NCI-H2081 (cell line): ENCODE data around the gene TOR1A.

Experiments used
- DNase-seq, 2 experiments: peaks; one replicate each; lab custom pipeline; 2025; lab: John Stamatoyannopoulos, UW

Gene TOR1A, protein sequence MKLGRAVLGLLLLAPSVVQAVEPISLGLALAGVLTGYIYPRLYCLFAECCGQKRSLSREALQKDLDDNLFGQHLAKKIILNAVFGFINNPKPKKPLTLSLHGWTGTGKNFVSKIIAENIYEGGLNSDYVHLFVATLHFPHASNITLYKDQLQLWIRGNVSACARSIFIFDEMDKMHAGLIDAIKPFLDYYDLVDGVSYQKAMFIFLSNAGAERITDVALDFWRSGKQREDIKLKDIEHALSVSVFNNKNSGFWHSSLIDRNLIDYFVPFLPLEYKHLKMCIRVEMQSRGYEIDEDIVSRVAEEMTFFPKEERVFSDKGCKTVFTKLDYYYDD

DNA sequence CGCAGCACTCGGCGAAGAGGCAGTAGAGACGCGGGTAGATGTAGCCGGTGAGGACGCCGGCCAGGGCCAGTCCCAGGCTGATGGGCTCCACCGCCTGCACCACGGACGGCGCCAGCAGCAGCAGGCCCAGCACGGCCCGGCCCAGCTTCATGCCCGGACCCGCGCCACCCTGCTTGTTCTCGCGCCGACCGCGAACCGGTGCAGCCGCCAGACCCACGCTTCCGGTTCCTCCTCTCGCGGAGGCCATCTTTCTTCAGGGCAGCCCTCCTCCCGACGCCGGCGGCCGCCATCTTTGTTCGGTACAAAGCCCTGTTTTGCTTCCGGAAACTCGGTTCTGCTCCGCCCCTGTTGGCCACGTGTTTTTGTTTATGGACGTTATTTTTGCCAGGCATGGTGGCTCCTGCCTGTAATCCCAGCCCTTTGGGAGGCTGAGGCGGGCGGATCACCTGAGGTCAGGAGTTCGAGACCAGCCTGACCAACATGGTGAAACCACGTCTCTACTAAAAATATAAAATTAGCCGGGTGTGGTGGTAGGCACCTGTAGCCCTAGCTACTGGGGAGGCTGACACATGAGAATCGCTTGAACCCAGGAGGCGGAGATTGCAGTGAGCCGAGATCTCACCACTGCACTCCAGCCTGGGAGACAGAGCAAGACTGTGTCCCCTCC lies at the start of gene TOR1A:
Gene TOR1A, minus strand, starts transcription at position 202 of the 667 bp plus-strand sequence. Its CDS starts 51 bp downstream, at position 151.
- DNase-seq = peak; percentile 91 to 94

GRCh38 chr9:129871046-129871445 lies 47.1 kb upstream of the TOR1A start:
- DNase-seq = no peak

DNA sequence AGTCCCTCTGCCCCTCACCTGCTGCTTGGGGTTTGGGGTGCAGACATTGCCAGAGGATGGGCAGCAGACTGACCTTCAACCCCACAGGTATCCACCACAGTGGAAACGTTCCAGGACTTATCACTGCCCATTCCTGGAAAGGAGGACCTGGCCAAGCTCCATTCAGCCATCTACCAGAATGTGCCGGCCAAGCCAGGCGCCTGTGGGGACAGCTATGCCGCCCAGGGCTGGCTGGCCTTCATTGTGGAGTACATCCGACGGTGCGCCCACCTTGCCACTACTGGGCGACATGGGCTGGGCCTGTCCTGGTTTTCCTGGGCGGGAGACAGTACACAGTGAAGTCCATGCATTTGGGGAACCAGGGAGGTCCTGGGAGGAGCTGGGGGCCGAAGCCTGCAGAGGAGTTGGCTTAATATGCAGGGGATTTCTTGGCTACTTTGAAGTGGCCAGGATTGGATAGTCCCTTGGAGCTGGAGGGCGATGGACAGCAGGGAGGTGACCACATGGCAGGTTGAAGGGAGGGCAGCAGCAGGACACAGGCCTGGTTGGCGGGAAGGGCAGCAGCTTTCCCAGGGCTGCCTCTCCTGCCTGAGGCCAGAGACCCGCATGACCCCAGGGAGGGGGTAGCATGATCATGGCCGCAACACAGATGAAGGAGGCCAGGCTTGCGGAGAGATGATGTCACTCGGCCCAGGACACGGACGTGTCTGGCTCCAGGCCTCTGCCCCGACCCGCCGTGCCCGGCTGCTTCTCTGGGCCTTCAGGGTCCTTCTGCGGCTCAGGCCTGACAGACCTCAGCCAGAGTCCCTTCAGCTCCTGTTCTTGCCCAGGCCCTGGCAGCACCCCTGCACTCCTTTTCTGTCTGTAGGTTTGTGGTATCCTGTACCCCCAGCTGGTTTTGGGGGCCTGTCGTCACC lies 45.9 kb upstream of the TOR1A start:
- no peak for DNase-seq

- no peak for DNase-seq
These were observed 45.0 kb upstream of the TOR1A start for GRCh38 chr9:129868872-129869486.

DNA sequence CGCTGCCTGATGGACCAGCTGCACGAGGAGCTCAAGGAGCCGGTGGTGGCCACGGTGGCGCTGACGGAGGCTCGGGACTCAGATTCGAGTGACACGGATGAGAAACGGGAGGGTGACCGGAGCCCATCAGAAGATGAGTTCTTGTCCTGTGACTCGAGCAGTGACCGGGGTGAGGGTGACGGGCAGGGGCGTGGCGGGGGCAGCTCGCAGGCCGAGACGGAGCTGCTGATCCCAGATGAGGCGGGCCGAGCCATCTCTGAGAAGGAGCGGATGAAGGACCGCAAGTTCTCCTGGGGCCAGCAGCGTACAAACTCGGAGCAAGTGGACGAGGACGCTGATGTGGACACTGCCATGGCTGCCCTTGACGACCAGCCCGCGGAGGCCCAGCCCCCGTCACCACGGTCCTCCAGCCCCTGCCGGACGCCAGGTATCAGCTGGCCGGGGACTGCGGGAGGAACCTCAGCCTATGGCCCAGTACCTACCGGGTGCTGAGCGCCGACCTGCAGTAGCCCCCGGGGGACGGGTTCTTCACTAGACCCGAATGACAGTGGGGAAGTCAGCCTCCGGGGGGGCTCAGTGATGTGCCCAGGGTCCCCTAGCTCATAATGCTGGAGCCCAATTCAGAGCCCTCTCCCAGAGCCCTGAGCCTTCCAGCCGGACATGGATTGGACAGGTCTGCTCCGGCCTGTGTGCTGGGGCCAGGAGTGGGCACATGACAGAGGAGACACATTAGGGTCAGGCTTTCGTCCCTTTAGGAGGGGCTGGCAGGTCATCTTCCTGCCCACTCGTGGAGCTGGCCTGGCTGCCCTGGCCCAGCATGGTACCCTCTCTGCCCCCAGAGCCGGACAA lies 44.3 kb upstream of the TOR1A start:
- no peak for DNase-seq

DNA sequence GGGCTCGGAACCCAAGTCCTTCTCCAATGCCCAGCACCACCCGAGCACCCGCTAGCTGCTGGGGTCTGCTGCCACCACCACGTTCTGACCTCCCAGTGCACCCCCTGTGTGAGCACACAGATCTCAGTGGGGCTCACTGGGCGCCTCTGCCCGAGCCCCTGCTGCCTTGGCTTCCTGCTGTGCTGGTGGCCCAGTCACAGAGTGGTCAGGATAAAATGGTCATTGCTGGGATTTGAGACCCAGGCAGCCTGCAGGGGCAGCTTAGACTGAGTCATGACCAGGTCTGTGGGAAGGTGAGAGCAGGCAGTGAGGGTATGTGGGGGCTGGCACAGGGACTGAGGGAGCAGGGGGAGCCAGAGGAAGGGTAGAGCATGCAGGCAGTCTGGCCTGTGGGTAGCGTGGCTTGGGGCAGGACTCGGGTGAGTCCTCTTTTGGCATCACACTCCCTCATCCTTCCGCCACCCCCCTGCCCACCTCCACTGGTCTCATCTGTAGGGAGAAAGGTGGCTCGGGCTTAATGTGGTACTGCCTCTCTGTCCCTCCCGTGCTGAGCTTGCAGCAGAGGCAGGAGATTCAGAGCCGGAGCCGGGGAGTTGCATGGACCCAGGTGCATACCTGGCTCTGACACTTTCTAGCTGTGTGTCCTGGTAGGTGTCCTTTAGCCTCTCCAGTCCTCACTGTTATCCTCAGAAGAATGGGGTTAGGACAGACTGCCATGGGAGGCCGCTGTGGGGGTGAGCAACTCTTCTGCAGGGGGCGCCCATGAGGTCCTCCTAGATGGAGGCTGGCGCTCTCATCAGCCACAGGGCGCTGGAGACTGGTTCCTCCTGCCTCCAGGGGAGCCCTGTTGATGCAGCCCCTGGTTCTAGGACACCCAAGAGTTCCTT lies 43.4 kb upstream of the TOR1A start:
- DNase-seq = no peak

DNA sequence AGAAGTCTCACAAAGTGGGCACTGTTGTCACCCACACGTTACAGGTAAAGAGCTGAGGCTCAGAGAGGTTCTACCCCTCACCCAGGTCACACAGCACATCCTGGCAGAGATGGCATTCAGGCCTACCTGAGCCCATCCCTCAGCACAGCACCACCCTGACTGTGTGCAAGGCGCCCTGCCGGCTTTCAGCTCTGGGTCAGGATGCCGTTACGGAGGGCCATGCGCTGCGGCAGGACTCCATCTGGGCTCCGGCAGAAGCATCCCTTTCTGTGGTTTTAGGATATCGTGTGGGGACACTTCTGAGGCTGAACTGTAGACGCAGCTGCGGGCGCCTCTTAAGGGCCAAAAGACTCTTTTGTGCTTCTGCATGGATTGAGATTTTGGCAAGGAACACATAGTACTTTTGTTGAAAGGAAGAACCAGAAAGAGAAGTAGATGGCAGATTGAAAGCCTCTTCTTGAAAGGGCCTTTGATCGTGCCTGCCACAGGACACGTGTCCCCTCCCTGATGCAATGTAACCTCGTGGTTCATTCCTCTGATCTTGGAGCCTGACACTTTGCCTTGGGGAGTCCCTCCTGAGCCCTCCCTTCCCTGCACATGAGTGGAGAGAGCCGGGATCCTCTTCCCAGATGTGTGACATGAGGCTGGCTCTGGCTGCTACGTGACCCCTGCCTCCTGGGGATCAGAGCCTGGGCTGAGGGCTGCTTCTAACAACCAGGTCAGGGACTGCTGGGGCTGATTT lies 42.6 kb upstream of the TOR1A start:
- no peak for DNase-seq

DNA sequence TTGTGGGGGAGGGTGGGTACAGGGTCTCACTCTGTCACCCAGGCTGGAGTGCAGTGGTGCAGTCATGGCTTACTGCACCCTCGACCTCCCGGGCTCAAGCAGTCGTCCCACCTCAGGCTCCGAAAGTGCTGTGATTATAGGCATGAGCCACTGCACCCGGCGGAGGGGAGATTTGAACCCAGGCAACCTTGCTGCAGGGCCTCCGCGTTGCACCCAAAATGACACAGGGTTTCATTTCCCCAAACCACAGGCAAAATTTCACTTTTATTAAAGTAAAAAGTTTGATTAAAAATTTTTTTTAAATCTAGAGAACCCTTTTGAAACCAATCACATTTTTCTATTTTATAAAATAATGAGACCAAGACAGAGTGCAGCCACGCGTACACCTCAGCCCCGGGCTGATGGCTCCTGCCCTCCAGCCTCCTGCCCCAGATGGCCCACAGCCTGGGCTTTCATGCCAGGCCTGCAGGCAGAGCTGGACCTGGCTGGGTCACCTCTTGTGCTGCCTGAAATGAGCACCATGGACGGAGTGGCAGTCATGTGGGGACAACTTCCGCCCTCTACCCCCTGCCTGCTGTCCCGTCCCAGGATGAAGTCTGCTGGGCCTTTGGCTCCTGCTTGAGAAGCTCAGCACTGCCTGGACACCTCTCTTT lies 41.9 kb upstream of the TOR1A start:
- DNase-seq = no peak

GRCh38 chr9:129864991-129865647 lies 41.2 kb upstream of the TOR1A start:
- DNase-seq = no peak

GRCh38 chr9:129863059-129863690 lies 39.2 kb upstream of the TOR1A start:
- peak; percentile 61 to 84 for DNase-seq

DNA sequence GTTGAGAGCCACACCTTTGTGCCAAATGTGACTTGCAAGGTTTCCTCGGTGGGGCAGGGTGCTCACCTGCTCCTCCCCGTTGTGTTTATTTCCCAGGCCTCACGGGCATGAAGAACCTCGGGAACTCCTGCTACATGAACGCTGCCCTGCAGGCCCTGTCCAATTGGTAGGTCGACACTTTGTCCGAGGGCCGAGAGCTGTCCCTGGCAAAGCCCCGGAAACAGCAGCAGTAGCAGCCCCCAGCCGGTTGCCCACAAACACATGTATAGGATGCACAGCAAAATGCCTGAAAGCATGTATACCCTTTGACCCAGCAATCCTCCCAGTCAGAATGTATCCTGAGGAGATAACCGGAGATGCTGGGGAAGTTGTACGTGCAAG lies 37.5 kb upstream of the TOR1A start:
- DNase-seq = no peak

DNA sequence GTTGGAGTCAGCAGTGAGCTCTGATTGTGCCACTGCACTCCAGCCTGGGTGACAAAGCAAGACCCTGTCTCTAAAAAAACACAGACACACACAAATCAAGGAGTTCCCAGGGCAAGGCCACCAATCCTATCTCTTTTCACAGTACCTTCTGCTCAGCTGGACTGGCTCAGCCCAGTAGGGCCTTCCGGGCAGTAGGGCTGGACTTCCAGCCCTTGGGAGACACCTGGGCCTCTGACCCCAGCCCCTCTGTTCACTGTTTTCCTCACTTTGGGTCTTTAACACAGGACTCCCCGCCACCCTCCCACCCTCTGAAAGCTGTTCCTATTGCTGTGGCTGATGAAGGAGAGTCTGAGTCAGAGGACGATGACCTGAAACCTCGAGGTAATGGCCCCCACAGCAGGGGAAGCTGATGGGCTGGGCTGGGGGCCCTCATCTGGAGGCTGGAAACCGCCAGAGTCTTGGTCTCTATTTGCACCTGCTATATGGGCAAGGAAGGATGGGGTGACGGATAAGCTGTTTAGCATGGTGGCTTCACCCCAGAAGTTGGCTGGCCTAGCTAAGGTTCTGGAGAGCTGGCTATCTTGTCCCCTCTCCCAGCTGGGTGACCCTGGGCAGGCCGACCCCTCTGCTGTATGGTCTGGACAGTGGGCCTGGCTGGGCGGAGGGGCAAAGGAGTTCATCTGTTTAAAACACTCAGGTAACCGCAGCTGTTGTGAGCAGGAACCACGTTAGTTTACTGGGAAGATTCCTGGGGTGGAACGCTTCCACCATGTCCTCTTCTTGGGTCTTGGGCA lies 36.9 kb upstream of the TOR1A start:
- DNase-seq = no peak

- DNase-seq = no peak
These were observed 34.4 kb upstream of the TOR1A start for GRCh38 chr9:129858167-129858962.

- no peak for DNase-seq
These were observed 33.3 kb upstream of the TOR1A start for GRCh38 chr9:129857207-129857606.

- DNase-seq = no peak
These were observed 30.7 kb upstream of the TOR1A start for GRCh38 chr9:129854588-129855110.

GRCh38 chr9:129853614-129854013 lies 29.7 kb upstream of the TOR1A start:
- DNase-seq = no peak
